ENCODE results near the gene CDH12. TPM values are rescaled to one million over a fixed set of nuclear protein-coding genes. Genes with fewer than 3 reads are reported as not detected.

The CDH12 gene
- total and polyA plus RNA-seq, 4 donors: 0.02 to 3.7 (median 0.31) TPM; not detected in 1

GRCh38 chr5:22471154-22471553 is 382.0 kb downstream of the CDH12 start:
- no peaks in the 10 kb centered on the region for H3K9me3 ChIP-seq (ENCODE audit: control insufficient read depth in 4 of 4, insufficient read depth in 3 of 4, low read length in 3 of 4)
- TF ChIP-seq CTCF (IDR thresholded peaks at IDR 0.05; ENCODE audit: control extremely low read depth, extremely low read depth): no peak
- H3K4me3 ChIP-seq: no peak overlapping the region
- DNase-seq: no peak
- WGBS, 2 donors: 70% methylated on average over 2 of the region's 2 CpGs
- no peak overlapping the region for H3K9ac ChIP-seq (ENCODE audit: insufficient read depth in 1 of 2, low read length in 2 of 2)
- H3K27ac ChIP-seq (ENCODE audit: low read depth in 1 of 2, low read length in 1 of 2): no peak overlapping the region
- no peaks in the 10 kb centered on the region for H3K27me3 ChIP-seq (ENCODE audit: control insufficient read depth in 3 of 3, insufficient read depth in 3 of 3, low read length in 2 of 3)
- no peaks in the 10 kb centered on the region for H3K36me3 ChIP-seq (ENCODE audit: control insufficient read depth in 4 of 4, insufficient read depth in 4 of 4, low read length in 4 of 4)
- ATAC-seq (ENCODE audit: insufficient read depth, low FRiP score): no peak
- no peaks in the 10 kb centered on the region for H3K4me1 ChIP-seq (ENCODE audit: control insufficient read depth in 5 of 5, insufficient read depth in 5 of 5, low read length in 5 of 5)

- TF ChIP-seq CTCF (IDR thresholded peaks at IDR 0.05; ENCODE audit: control extremely low read depth, extremely low read depth): no peak
- ATAC-seq (ENCODE audit: insufficient read depth, low FRiP score) (no peak), DNase-seq (peak in 1 of 3 donors; percentile 30)
- Histone ChIP-seq H3K4me3 (no peak overlapping the region), H3K9ac (ENCODE audit: insufficient read depth in 1 of 2, low read length in 2 of 2) (no peak overlapping the region), H3K27me3 (ENCODE audit: control insufficient read depth in 3 of 3, insufficient read depth in 3 of 3, low read length in 2 of 3) (no peaks in the 10 kb centered on the region), H3K4me1 (ENCODE audit: control insufficient read depth in 5 of 5, insufficient read depth in 5 of 5, low read length in 5 of 5) (no peaks in the 10 kb centered on the region), H3K27ac (ENCODE audit: low read depth in 1 of 2, low read length in 1 of 2) (no peak overlapping the region), H3K36me3 (ENCODE audit: control insufficient read depth in 4 of 4, insufficient read depth in 4 of 4, low read length in 4 of 4) (no peaks in the 10 kb centered on the region), H3K9me3 (ENCODE audit: control insufficient read depth in 4 of 4, insufficient read depth in 3 of 4, low read length in 3 of 4) (no peaks in the 10 kb centered on the region)
- WGBS, 2 donors: 68 to 77% methylated on average over 3 of the region's 3 CpGs
These were observed 382.7 kb downstream of the CDH12 start for GRCh38 chr5:22470408-22470807.

- ATAC-seq (ENCODE audit: insufficient read depth, low FRiP score): no peak
- no peak for DNase-seq
- no peaks in the 10 kb centered on the region for H3K4me1 ChIP-seq (ENCODE audit: control insufficient read depth in 5 of 5, insufficient read depth in 5 of 5, low read length in 5 of 5)
- no peaks in the 10 kb centered on the region for H3K9me3 ChIP-seq (ENCODE audit: control insufficient read depth in 4 of 4, insufficient read depth in 3 of 4, low read length in 3 of 4)
- no peaks in the 10 kb centered on the region for H3K27me3 ChIP-seq (ENCODE audit: control insufficient read depth in 3 of 3, insufficient read depth in 3 of 3, low read length in 2 of 3)
- H3K9ac ChIP-seq (ENCODE audit: insufficient read depth in 1 of 2, low read length in 2 of 2): no peak overlapping the region
- 80 to 93% methylated on average over 1 of the region's 1 CpG for WGBS, 2 donors
- no peak overlapping the region for H3K4me3 ChIP-seq
- no peak overlapping the region for H3K27ac ChIP-seq (ENCODE audit: low read depth in 1 of 2, low read length in 1 of 2)
- no peak for TF ChIP-seq CTCF (IDR thresholded peaks at IDR 0.05; ENCODE audit: control extremely low read depth, extremely low read depth)
- no peaks in the 10 kb centered on the region for H3K36me3 ChIP-seq (ENCODE audit: control insufficient read depth in 4 of 4, insufficient read depth in 4 of 4, low read length in 4 of 4)
These were observed 387.5 kb downstream of the CDH12 start for GRCh38 chr5:22465616-22466015.

- Histone ChIP-seq H3K9ac (ENCODE audit: insufficient read depth in 1 of 2, low read length in 2 of 2) (no peak overlapping the region), H3K36me3 (ENCODE audit: control insufficient read depth in 4 of 4, insufficient read depth in 4 of 4, low read length in 4 of 4) (no peaks in the 10 kb centered on the region), H3K27ac (ENCODE audit: low read depth in 1 of 2, low read length in 1 of 2) (no peak overlapping the region), H3K9me3 (ENCODE audit: control insufficient read depth in 4 of 4, insufficient read depth in 3 of 4, low read length in 3 of 4) (no peaks in the 10 kb centered on the region), H3K4me1 (ENCODE audit: control insufficient read depth in 5 of 5, insufficient read depth in 5 of 5, low read length in 5 of 5) (no peaks in the 10 kb centered on the region), H3K4me3 (no peak overlapping the region), H3K27me3 (ENCODE audit: control insufficient read depth in 3 of 3, insufficient read depth in 3 of 3, low read length in 2 of 3) (no peaks in the 10 kb centered on the region)
- ATAC-seq (ENCODE audit: insufficient read depth, low FRiP score) (no peak), DNase-seq (no peak)
- TF ChIP-seq CTCF (IDR thresholded peaks at IDR 0.05; ENCODE audit: control extremely low read depth, extremely low read depth): no peak
- WGBS, 2 donors: 83 to 84% methylated on average over 3 of the region's 3 CpGs
These were observed 388.0 kb downstream of the CDH12 start for GRCh38 chr5:22465177-22465576.

Data from lung (tissue), 12 donors.